Esophagus squamous epithelium (tissue), 4 donors: ENCODE measurements around the gene N4BP3.

ENCODE experiments used
- POLR2A ChIP-seq, 4 donors: fragments of 450-650 bp; IDR thresholded peaks; one replicate each; pipeline ENCODE4 v1.6.1; 2017; ENCODE audit warnings: antibody characterized with exemption in 4 of 4, mild to moderate bottlenecking in 4 of 4, moderate library complexity in 3 of 4
- TF ChIP-seq, protein P1 (sequence below), 6 experiments: fragments of 450-650 bp in 4 of 6; fragments of 200-600 bp in 2 of 6; sonication (generic) in 2 of 6; IDR thresholded peaks; one replicate each; pipeline ENCODE4 v1.5.1; 2016 to 2019; ENCODE audit warnings: antibody characterized with exemption in 6 of 6, mild to moderate bottlenecking in 4 of 6, moderate library complexity in 4 of 6

DNA sequence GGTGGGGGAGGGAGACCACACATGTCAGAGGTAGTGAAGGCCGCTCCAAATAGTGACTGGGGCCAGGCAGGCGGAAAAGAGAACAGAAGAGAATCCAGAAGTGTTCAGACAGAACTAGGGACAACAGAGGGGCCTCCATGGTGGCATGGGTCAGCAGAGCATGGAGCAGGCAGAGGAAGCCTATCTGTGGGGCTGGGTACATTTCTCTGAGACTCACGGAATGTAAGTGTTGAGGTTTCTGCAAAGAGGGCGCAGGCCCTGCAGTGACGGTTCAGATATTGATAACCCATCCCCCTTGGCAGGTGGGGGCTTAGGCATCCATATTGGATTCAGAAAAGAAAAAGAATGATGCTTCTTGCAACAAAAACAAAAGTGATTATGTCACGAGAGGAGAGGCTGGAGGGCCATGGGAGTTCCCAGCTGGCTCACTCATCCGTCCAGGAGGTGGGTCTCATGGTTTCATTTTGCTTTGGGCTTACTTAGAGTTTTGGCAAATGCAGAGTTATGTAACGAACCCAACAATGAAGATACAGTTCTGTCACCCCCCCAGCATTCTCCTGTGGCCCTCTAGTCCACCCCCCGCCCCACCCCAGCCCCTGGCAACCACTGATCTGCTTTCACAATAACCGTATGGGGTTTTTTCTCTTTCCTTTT is 12.0 kb downstream of the N4BP3 start:
- TF ChIP-seq, protein P1, sequence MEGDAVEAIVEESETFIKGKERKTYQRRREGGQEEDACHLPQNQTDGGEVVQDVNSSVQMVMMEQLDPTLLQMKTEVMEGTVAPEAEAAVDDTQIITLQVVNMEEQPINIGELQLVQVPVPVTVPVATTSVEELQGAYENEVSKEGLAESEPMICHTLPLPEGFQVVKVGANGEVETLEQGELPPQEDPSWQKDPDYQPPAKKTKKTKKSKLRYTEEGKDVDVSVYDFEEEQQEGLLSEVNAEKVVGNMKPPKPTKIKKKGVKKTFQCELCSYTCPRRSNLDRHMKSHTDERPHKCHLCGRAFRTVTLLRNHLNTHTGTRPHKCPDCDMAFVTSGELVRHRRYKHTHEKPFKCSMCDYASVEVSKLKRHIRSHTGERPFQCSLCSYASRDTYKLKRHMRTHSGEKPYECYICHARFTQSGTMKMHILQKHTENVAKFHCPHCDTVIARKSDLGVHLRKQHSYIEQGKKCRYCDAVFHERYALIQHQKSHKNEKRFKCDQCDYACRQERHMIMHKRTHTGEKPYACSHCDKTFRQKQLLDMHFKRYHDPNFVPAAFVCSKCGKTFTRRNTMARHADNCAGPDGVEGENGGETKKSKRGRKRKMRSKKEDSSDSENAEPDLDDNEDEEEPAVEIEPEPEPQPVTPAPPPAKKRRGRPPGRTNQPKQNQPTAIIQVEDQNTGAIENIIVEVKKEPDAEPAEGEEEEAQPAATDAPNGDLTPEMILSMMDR (IDR thresholded peaks at IDR 0.05), result no peak
- TF ChIP-seq POLR2A (IDR thresholded peaks at IDR 0.05), result no peak
